ENCODE measurements around the gene NKX2-3. TPM values are rescaled to one million over a fixed set of nuclear protein-coding genes. Genes with fewer than 3 reads are reported as not detected.

Gene NKX2-3
- total RNA-seq, 2 donors from 2014 or later, result not detected

DNA sequence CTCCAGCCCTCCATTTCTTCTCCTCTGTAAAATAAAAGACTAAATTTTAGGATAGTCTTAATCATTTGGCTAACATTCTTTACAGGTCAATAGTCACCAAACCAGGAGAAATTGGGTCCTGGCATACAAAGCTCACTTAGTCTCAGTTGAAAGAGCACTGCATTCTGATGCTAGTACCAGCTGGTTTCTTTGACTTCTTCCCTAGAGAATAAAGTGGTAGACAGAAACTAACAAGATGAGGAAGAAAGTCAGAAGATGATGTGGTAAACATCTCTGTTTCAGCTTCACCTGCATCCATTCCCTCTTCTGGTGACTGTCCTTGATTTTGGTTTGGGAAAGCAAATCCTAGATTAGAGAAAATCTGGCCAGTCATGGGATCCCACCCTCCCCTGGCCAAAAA is 37.2 kb downstream of the NKX2-3 start:
- peaks cover 3% of the 10 kb centered on the region for H3K27me3 ChIP-seq (replicated peaks; ENCODE audit: insufficient read depth)
- no peak for TF ChIP-seq CTCF (IDR thresholded peaks at IDR 0.05)
- no peak for TF ChIP-seq POLR2AphosphoS5 (IDR thresholded peaks at IDR 0.05)
- no peak for TF ChIP-seq POLR2A (IDR thresholded peaks at IDR 0.05)
- no peaks in the 10 kb centered on the region for H3K36me3 ChIP-seq
- no peak overlapping the region for H3K4me3 ChIP-seq
- no peaks in the 10 kb centered on the region for H3K4me1 ChIP-seq (replicated peaks)
- no peak for DNase-seq (ENCODE audit: low spot score)
- intact Hi-C loops (cut with DNase I), result no loop called here
- no peaks in the 10 kb centered on the region for H3K9me3 ChIP-seq
- H3K27ac ChIP-seq, result no peak overlapping the region

DNA sequence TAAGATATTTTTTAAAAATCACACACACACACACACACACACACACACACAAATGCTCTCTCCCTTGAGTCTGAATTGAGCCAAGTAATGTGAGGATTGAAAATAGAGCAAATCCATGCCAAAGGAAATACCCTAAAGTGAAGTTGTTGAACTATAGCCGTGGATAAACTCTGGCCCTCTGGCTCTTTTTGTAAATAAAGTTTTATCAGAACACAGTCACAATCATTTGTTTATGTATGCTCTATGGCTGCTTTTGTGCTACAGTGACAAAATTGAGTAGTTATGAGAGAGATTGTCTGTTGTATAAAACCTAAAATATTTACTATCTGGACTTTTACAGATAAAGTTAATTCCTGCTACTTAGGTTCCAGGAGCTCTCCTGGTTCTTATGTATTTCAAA is 39.1 kb downstream of the NKX2-3 start:
- H3K36me3 ChIP-seq, result no peaks in the 10 kb centered on the region
- no peaks in the 10 kb centered on the region for H3K4me1 ChIP-seq (replicated peaks)
- DNase-seq (ENCODE audit: low spot score), result no peak
- no peak overlapping the region for H3K4me3 ChIP-seq
- peaks cover 3% of the 10 kb centered on the region for H3K27me3 ChIP-seq (replicated peaks; ENCODE audit: insufficient read depth)
- no peaks in the 10 kb centered on the region for H3K9me3 ChIP-seq
- TF ChIP-seq CTCF (IDR thresholded peaks at IDR 0.05) (no peak), POLR2AphosphoS5 (IDR thresholded peaks at IDR 0.05) (no peak), POLR2A (IDR thresholded peaks at IDR 0.05) (no peak)
- no peak overlapping the region for H3K27ac ChIP-seq
- intact Hi-C loops (cut with DNase I), result no loop called here
- 89% methylated on average over 1 of the region's 1 CpG for WGBS

DNA sequence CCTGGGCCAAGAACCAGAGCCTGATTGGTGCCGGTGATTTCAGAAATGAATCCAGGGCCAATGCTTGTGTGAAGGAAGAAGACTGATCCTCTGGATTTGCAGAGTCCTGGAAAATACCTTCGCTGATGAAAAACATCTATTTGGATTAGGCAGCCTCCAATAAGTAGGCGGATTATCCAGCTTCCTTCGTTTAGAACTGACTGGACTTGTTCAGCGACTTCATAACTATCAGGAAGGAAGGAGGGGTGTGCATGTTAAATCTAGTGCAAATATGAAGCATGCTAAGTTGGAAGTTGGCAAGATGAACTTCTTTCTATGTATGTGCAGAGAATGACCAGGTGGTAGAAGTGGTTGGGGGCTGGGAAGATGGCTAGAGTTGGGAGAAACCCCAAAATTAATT is 41.0 kb downstream of the NKX2-3 start:
- H3K4me3 ChIP-seq, result no peak overlapping the region
- H3K27ac ChIP-seq, result no peak overlapping the region
- H3K36me3 ChIP-seq, result no peaks in the 10 kb centered on the region
- H3K4me1 ChIP-seq (replicated peaks), result no peaks in the 10 kb centered on the region
- intact Hi-C loops (cut with DNase I), result no loop called here
- TF ChIP-seq CTCF (IDR thresholded peaks at IDR 0.05), result no peak
- no peak for TF ChIP-seq POLR2A (IDR thresholded peaks at IDR 0.05)
- peak; percentile 54 for TF ChIP-seq POLR2AphosphoS5 (IDR thresholded peaks at IDR 0.05)
- DNase-seq (ENCODE audit: low spot score), result peak; percentile 5
- WGBS, result 36% methylated on average over 5 of the region's 5 CpGs
- no peaks in the 10 kb centered on the region for H3K27me3 ChIP-seq (replicated peaks; ENCODE audit: insufficient read depth)
- no peaks in the 10 kb centered on the region for H3K9me3 ChIP-seq

DNA sequence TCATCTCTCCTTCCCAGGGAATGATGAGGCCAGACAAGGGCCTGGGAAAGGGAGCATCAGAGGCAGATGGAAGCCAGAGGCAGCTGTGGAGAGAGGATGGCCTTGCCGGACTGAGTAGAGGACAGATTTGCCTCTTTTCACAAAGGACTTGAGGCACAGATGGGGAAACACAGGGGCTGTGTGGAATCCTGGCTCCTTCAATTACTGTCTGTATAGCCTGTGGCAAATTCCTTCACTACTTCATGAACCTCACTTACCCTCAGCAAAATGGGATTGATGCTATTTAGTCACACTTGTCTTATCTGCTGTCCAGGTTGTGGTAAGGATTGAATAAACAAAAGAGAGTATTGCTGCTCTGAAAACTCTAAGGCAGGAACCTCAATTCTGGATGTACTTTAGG is 47.2 kb downstream of the NKX2-3 start:
- whole genome bisulfite sequencing, result 88% methylated on average over 1 of the region's 1 CpG
- Histone ChIP-seq H3K9me3 (no peaks in the 10 kb centered on the region), H3K27me3 (replicated peaks; ENCODE audit: insufficient read depth) (no peaks in the 10 kb centered on the region), H3K4me3 (no peak overlapping the region), H3K27ac (no peak overlapping the region), H3K36me3 (no peaks in the 10 kb centered on the region), H3K4me1 (replicated peaks) (no peaks in the 10 kb centered on the region)
- no peak for TF ChIP-seq POLR2A (IDR thresholded peaks at IDR 0.05)
- no peak for TF ChIP-seq POLR2AphosphoS5 (IDR thresholded peaks at IDR 0.05)
- intact Hi-C loops (cut with DNase I), result loop anchor here (10.0 kb wide), 1 partner anchor 125 kb away; no protein-coding TSS in a partner anchor
- DNase-seq (ENCODE audit: low spot score), result no peak

GRCh38 chr10:99582255-99582770 is 49.6 kb downstream of the NKX2-3 start:
- H3K9me3 ChIP-seq, result no peaks in the 10 kb centered on the region
- TF ChIP-seq POLR2AphosphoS5 (IDR thresholded peaks at IDR 0.05), result no peak
- no peak for TF ChIP-seq POLR2A (IDR thresholded peaks at IDR 0.05)
- no peak for TF ChIP-seq CTCF (IDR thresholded peaks at IDR 0.05)
- H3K27ac ChIP-seq, result no peak overlapping the region
- H3K36me3 ChIP-seq, result no peaks in the 10 kb centered on the region
- H3K4me3 ChIP-seq, result no peak overlapping the region
- 64% methylated on average over 6 of the region's 6 CpGs for WGBS
- no peaks in the 10 kb centered on the region for H3K4me1 ChIP-seq (replicated peaks)
- no peaks in the 10 kb centered on the region for H3K27me3 ChIP-seq (replicated peaks; ENCODE audit: insufficient read depth)
- no peak for DNase-seq (ENCODE audit: low spot score)
- intact Hi-C loops (cut with DNase I), result loop anchor here (10.0 kb wide), 1 partner anchor 128 kb away; no protein-coding TSS in a partner anchor

All from prostate gland (tissue), 2 donors.